Upper lobe of right lung (tissue), 1 donor: ENCODE results near the gene POLD1. TPM values are rescaled to one million over a fixed set of nuclear protein-coding genes. Genes with fewer than 3 reads are reported as not detected.

Experiments
- ATAC-seq: fragments of 200-7000 bp; cut with Tn5 transposase; one replicate; pipeline ENCODE4 v1.9.1; 2020; ENCODE audit warnings: mild to moderate bottlenecking, moderate library complexity
- DNase-seq: peaks from one replicate; pipeline ENCODE4 v3.0.0-alpha.2; 2020
- H3K27ac ChIP-seq: fragments of 200-600 bp; one replicate; pipeline ENCODE4 v1.8.0; 2022
- H3K27me3 ChIP-seq: fragments of 200-600 bp; one replicate; pipeline ENCODE4 v1.8.0; 2022; ENCODE audit warnings: mild to moderate bottlenecking
- H3K36me3 ChIP-seq: fragments of 200-600 bp; one replicate; pipeline ENCODE4 v1.8.0; 2022
- H3K4me1 ChIP-seq: fragments of 200-600 bp; one replicate; pipeline ENCODE4 v1.8.0; 2022
- H3K4me3 ChIP-seq: fragments of 200-600 bp; one replicate; pipeline ENCODE4 v1.8.0; 2022; ENCODE audit warnings: mild to moderate bottlenecking
- H3K9me3 ChIP-seq: fragments of 200-600 bp; one replicate; pipeline ENCODE4 v1.8.0; 2022
- intact Hi-C: fragments of 100-400 bp; cut with DNase I; formaldehyde crosslinking; loops from one replicate; pipeline ENCODE4 v1.11.0; 2022
- total RNA-seq: library from RNA; stranded (reverse); fragmentation: NEBNext Ultra II Directional; extraction: Animal tissue kit (Norgen Biotek cat#: 25700); gene quantifications from one replicate; pipeline ENCODE4 v1.2.1, GENCODE V29; 2021
- TF ChIP-seq, protein P1 (sequence below): fragments of 200-600 bp; IDR thresholded peaks from one replicate; pipeline ENCODE4 v1.8.0; 2022; ENCODE audit warnings: antibody characterized with exemption
- donor health status: DM: no; HTN: yes; CAD: no; lungs with severe emphysema.

Gene POLD1
- total RNA-seq, 1 donor from 2014 or later: 34.4 TPM

DNA sequence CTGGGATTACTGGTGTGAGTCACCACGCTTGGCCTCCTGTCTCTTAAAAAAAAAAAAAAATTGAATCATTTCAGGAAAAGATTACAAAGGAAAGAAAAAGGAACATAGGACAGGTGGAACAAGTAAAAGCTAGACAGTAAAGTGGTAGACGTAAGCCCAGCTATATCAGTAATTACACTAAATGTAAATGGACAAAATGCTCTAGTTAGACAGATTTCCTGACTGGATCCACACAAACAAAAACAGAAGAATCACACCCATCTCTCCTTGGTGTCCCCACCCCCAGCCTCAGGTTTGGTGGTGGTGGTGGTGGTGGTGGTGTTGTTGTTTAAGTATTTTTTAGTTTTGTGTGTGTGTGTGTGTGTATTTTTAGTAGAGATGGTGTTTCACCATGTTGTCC lies 28.3 kb downstream of the POLD1 start:
- intact Hi-C loops: no loop called here
- Histone ChIP-seq H3K36me3 (peaks cover 11% of the 10 kb centered on the region), H3K27ac (no peak overlapping the region), H3K27me3 (no peaks in the 10 kb centered on the region), H3K4me3 (no peak overlapping the region), H3K9me3 (no peaks in the 10 kb centered on the region), H3K4me1 (no peaks in the 10 kb centered on the region)
- ATAC-seq: no peak
- TF ChIP-seq, protein P1, sequence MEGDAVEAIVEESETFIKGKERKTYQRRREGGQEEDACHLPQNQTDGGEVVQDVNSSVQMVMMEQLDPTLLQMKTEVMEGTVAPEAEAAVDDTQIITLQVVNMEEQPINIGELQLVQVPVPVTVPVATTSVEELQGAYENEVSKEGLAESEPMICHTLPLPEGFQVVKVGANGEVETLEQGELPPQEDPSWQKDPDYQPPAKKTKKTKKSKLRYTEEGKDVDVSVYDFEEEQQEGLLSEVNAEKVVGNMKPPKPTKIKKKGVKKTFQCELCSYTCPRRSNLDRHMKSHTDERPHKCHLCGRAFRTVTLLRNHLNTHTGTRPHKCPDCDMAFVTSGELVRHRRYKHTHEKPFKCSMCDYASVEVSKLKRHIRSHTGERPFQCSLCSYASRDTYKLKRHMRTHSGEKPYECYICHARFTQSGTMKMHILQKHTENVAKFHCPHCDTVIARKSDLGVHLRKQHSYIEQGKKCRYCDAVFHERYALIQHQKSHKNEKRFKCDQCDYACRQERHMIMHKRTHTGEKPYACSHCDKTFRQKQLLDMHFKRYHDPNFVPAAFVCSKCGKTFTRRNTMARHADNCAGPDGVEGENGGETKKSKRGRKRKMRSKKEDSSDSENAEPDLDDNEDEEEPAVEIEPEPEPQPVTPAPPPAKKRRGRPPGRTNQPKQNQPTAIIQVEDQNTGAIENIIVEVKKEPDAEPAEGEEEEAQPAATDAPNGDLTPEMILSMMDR: no peak
- DNase-seq: no peak

DNA sequence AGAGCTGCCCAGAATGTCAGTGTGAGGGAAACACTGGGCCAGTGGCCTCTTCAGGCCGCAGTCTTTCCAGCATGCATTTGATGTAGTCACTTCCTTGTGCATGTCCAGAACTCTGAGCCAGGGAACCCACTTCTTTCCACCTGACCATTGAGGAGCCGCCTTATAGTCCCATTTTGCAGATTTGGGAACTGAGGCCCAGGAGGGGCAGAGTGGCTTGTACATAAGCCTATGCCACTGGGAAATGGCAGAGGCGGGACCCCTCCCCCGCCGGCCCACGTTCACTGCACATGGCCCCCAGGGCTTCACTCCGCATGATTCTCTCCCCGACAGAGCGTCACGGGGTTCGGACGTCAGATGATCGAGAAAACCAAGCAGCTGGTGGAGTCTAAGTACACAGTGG lies 28.9 kb downstream of the POLD1 start:
- DNase-seq (no peak), ATAC-seq (no peak)
- no peak overlapping the region for H3K27ac ChIP-seq
- H3K4me1 ChIP-seq: no peaks in the 10 kb centered on the region
- H3K36me3 ChIP-seq: peaks cover 11% of the 10 kb centered on the region
- peaks cover 6% of the 10 kb centered on the region for H3K27me3 ChIP-seq
- H3K9me3 ChIP-seq: no peaks in the 10 kb centered on the region
- TF ChIP-seq, protein P1: no peak
- intact Hi-C loops: no loop called here
- no peak overlapping the region for H3K4me3 ChIP-seq

DNA sequence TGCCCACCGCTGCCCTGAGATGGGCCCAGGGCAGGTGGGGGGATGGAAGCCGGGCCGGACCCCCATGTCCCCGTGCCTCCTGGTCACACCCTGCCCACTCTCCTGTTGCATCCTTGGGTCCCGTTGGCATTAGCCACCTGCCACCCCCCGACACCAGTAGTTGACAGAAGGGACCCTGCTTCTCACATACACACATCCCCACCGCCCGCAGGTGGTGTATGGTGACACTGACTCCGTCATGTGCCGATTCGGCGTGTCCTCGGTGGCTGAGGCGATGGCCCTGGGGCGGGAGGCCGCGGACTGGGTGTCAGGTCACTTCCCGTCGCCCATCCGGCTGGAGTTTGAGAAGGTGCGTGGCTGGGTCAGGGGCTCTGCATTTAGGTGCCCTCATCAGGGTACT lies 29.4 kb downstream of the POLD1 start:
- intact Hi-C loops: no loop called here
- Histone ChIP-seq H3K9me3 (no peaks in the 10 kb centered on the region), H3K36me3 (peaks cover 11% of the 10 kb centered on the region), H3K4me1 (no peaks in the 10 kb centered on the region), H3K4me3 (no peak overlapping the region), H3K27ac (no peak overlapping the region), H3K27me3 (peaks cover 7% of the 10 kb centered on the region)
- TF ChIP-seq, protein P1: no peak
- ATAC-seq: no peak
- no peak for DNase-seq

DNA sequence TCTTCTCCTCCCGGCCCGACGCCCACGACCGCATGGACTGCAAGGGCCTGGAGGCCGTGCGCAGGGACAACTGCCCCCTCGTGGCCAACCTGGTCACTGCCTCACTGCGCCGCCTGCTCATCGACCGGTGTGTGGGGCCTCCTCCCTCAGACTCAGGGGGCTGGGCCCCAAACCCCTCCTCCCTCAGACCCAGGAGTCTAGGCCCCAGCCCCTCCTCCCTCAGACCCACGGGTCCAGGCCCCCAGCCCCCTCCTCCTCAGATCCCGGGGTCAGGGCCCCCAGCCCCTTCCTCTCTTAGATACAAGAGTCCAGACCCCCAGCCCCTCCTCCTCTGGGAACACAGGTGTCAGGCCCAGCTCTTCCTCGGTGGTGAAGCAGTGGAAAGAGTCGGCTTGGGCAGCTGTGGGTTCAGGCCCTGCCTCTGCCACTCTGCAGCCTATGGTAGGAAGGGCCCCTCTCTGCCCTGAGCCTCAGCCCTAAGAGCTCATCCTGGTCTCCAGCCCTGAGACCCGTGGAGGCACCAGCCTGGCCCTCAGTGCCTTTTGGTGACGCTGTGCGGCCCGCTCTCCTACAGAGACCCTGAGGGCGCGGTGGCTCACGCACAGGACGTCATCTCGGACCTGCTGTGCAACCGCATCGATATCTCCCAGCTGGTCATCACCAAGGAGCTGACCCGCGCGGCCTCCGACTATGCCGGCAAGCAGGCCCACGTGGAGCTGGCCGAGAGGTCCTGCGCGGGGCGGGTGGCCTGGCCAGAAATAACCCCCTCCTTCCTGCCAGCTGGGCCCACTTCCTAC lies 30.9 kb downstream of the POLD1 start:
- Histone ChIP-seq H3K36me3 (no peaks in the 10 kb centered on the region), H3K27me3 (peaks cover 22% of the 10 kb centered on the region), H3K4me1 (no peaks in the 10 kb centered on the region), H3K9me3 (no peaks in the 10 kb centered on the region), H3K27ac (no peak overlapping the region), H3K4me3 (no peak overlapping the region)
- DNase-seq (peak; percentile 92), ATAC-seq (peak; percentile 91)
- intact Hi-C loops: loop anchor here (5.0 kb wide), 1 partner anchor 48 kb away; the partner anchor contains the start of gene NAPSA
- TF ChIP-seq, protein P1: peak; percentile 92

DNA sequence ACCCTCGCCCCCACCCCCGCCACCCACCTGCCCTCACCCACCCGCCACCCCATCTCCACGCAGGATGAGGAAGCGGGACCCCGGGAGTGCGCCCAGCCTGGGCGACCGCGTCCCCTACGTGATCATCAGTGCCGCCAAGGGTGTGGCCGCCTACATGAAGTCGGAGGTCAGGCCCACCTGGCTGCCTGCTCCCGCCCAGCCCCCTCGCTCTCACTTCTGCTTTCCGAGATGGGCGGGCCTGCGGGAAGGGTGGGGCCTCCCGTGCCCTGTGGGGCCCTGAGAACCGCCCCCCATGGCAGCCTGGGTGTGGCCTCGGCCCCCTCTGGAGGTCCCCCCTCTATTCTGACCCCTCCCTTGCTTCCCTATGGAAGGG lies 31.5 kb downstream of the POLD1 start:
- H3K27ac ChIP-seq: no peak overlapping the region
- H3K4me1 ChIP-seq: no peaks in the 10 kb centered on the region
- intact Hi-C loops: loop anchor here (5.0 kb wide), 1 partner anchor 48 kb away; the partner anchor contains the start of gene NAPSA
- peak; percentile 68 for ATAC-seq
- TF ChIP-seq, protein P1: no peak
- no peaks in the 10 kb centered on the region for H3K9me3 ChIP-seq
- peak; percentile 80 for DNase-seq
- no peak overlapping the region for H3K4me3 ChIP-seq
- peaks cover 22% of the 10 kb centered on the region for H3K27me3 ChIP-seq
- H3K36me3 ChIP-seq: no peaks in the 10 kb centered on the region
